Activated CD8-positive, alpha-beta memory T cell treated with anti-CD3 and anti-CD28 coated beads, Interleukin-2, amount 10 ng/mL, durations not matched to agents 7 days and 5 days (primary cell): ENCODE data around the gene MACROD2. TPM values are rescaled to one million over a fixed set of nuclear protein-coding genes. Genes with fewer than 3 reads are reported as not detected.

Experiments used
- ATAC-seq: fragments of 150-1000 bp; cut with Tn5 transposase; one replicate; pipeline ENCODE4 v1.10.0; 2021; ENCODE audit warnings: moderate library complexity
- CTCF ChIA-PET: fragments of 350-600 bp; sonication (Branson Sonifier 250); formaldehyde crosslinking; loops from one replicate; lab custom pipeline; 2021; ENCODE audit warnings: antibody characterized with exemption; lab: Charles Lee
- DNase-seq: peaks from one replicate; pipeline ENCODE4 v3.0.0-alpha.2; 2020
- H3K27ac Mint-ChIP-seq: one replicate; pipeline ENCODE4 v1.8.0; 2021; ENCODE audit warnings: mild to moderate bottlenecking, mixed read lengths
- H3K27me3 Mint-ChIP-seq: one replicate; pipeline ENCODE4 v1.8.0; 2021; ENCODE audit warnings: mixed read lengths
- H3K36me3 Mint-ChIP-seq: one replicate; pipeline ENCODE4 v1.8.0; 2021; ENCODE audit warnings: mild to moderate bottlenecking, mixed read lengths
- H3K4me1 Mint-ChIP-seq: one replicate; pipeline ENCODE4 v1.8.0; 2021; ENCODE audit warnings: mixed read lengths
- H3K4me3 Mint-ChIP-seq: one replicate; pipeline ENCODE4 v1.8.0; 2021; ENCODE audit warnings: mild to moderate bottlenecking, moderate library complexity, mixed read lengths
- H3K9me3 Mint-ChIP-seq: one replicate; pipeline ENCODE4 v1.8.0; 2022; ENCODE audit warnings: low read depth, mixed read lengths
- total RNA-seq, 2 experiments: library from RNA; stranded (reverse); gene quantifications; one replicate each; pipeline ENCODE4 v1.2.3, GENCODE V29; 2021

Gene MACROD2
- total RNA-seq, 2 experiments from 2014 or later, result not detected

GRCh38 chr20:15031546-15032351 lies 1036.4 kb downstream of the MACROD2 start:
- no peaks in the 10 kb centered on the region for H3K4me1 Mint-ChIP-seq

GRCh38 chr20:15032352-15032622 lies 1037.0 kb downstream of the MACROD2 start:
- no peak for ATAC-seq
- peaks cover 17% of the 10 kb centered on the region for H3K9me3 Mint-ChIP-seq
- H3K4me3 Mint-ChIP-seq, result no peak overlapping the region

More at GRCh38 chr20:15031546-15032351, 1036.4 kb downstream of the MACROD2 start:
- no peaks in the 10 kb centered on the region for H3K27me3 Mint-ChIP-seq
- no peaks in the 10 kb centered on the region for H3K36me3 Mint-ChIP-seq
- ATAC-seq (no peak), DNase-seq (no peak)
- H3K4me3 Mint-ChIP-seq, result no peak overlapping the region
- CTCF ChIA-PET, result no interaction called here
- H3K9me3 Mint-ChIP-seq, result peaks cover 20% of the 10 kb centered on the region
- no peak overlapping the region for H3K27ac Mint-ChIP-seq

GRCh38 chr20:15033269-15033668 lies 1038.0 kb downstream of the MACROD2 start:
- CTCF ChIA-PET, result interaction anchor here (0.9 kb wide), 1 partner anchor 12 kb away, joined by 3 read pairs; no protein-coding TSS in a partner anchor
- Mint-ChIP-seq H3K27me3 (no peaks in the 10 kb centered on the region), H3K4me3 (no peak overlapping the region), H3K27ac (no peak overlapping the region), H3K36me3 (no peaks in the 10 kb centered on the region), H3K9me3 (peaks cover 17% of the 10 kb centered on the region), H3K4me1 (no peaks in the 10 kb centered on the region)
- ATAC-seq, result no peak
- DNase-seq, result no peak

More at GRCh38 chr20:15032352-15032622, 1037.0 kb downstream of the MACROD2 start:
- no peaks in the 10 kb centered on the region for H3K36me3 Mint-ChIP-seq
- CTCF ChIA-PET, result no interaction called here
- DNase-seq, result no peak
- H3K27me3 Mint-ChIP-seq, result no peaks in the 10 kb centered on the region
- H3K27ac Mint-ChIP-seq, result no peak overlapping the region
- no peaks in the 10 kb centered on the region for H3K4me1 Mint-ChIP-seq

GRCh38 chr20:15033891-15034290 lies 1038.6 kb downstream of the MACROD2 start:
- no peak overlapping the region for H3K4me3 Mint-ChIP-seq
- no peak overlapping the region for H3K27ac Mint-ChIP-seq
- no peaks in the 10 kb centered on the region for H3K4me1 Mint-ChIP-seq
- H3K36me3 Mint-ChIP-seq, result no peaks in the 10 kb centered on the region
- DNase-seq, result no peak
- peaks cover 12% of the 10 kb centered on the region for H3K9me3 Mint-ChIP-seq
- no peak for ATAC-seq
- CTCF ChIA-PET, result no interaction called here
- H3K27me3 Mint-ChIP-seq, result no peaks in the 10 kb centered on the region

GRCh38 chr20:15036948-15037347 lies 1041.6 kb downstream of the MACROD2 start:
- no peak overlapping the region for H3K4me3 Mint-ChIP-seq
- ATAC-seq, result no peak
- no peak for DNase-seq

GRCh38 chr20:15039088-15039752 lies 1043.9 kb downstream of the MACROD2 start:
- Mint-ChIP-seq H3K27ac (no peak overlapping the region), H3K9me3 (peaks cover 4% of the 10 kb centered on the region), H3K4me3 (no peak overlapping the region), H3K4me1 (no peaks in the 10 kb centered on the region), H3K27me3 (no peaks in the 10 kb centered on the region), H3K36me3 (no peaks in the 10 kb centered on the region)
- DNase-seq, result no peak
- CTCF ChIA-PET, result no interaction called here
- ATAC-seq, result no peak

More at GRCh38 chr20:15036948-15037347, 1041.6 kb downstream of the MACROD2 start:
- Mint-ChIP-seq H3K9me3 (peaks cover 7% of the 10 kb centered on the region), H3K36me3 (no peaks in the 10 kb centered on the region), H3K27ac (no peak overlapping the region), H3K27me3 (no peaks in the 10 kb centered on the region), H3K4me1 (no peaks in the 10 kb centered on the region)
- CTCF ChIA-PET, result no interaction called here

DNA sequence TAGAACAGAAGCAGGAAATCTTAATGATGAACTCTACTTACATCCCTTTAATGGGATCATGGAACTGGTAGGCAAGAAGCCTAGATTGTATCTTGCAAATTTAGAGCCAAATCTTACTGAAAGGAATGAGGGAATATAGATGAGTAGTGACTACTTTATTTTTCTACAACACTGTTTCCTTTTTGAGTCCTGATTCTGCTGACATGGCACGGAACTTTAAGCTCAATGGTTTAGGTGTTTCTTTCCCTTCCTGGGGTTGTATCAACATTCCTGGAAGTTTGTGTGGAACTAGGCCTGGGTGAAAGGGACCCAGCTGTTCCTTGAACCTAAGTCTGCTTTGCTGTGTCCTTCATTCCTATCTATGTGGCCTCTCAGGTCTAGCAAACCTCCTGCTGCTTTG lies 1047.4 kb downstream of the MACROD2 start:
- no peak overlapping the region for H3K27ac Mint-ChIP-seq
- no peaks in the 10 kb centered on the region for H3K36me3 Mint-ChIP-seq
- CTCF ChIA-PET, result no interaction called here
- DNase-seq, result no peak
- no peaks in the 10 kb centered on the region for H3K27me3 Mint-ChIP-seq
- ATAC-seq, result no peak
- no peak overlapping the region for H3K4me3 Mint-ChIP-seq
- H3K4me1 Mint-ChIP-seq, result no peaks in the 10 kb centered on the region
- H3K9me3 Mint-ChIP-seq, result peaks cover 14% of the 10 kb centered on the region

DNA sequence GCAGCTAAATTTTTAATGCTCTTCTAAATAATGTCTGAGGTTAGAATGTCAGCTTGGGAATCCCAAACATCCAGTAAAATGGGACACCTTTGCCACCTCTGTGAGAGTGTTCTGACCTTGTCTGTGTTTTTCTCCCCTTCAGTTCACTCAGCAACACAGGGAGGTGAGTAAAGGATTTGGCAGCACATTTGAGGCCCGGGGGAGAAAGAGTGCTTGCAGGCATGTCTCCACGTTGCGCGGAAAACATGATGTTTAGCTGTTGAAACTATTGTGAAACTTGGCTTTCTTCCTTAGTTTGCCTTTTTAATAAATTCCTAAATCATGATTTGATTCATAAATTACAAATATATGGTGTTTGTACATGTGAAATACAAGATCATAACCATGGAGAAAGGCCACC lies 1049.9 kb downstream of the MACROD2 start:
- Mint-ChIP-seq H3K27me3 (no peaks in the 10 kb centered on the region), H3K27ac (no peak overlapping the region), H3K4me1 (no peaks in the 10 kb centered on the region), H3K36me3 (no peaks in the 10 kb centered on the region), H3K4me3 (no peak overlapping the region), H3K9me3 (peaks cover 14% of the 10 kb centered on the region)
- CTCF ChIA-PET, result interaction anchor here (0.7 kb wide), 2 partner anchors 682 to 1549 kb away, joined by 4 to 5 read pairs; no protein-coding TSS in a partner anchor
- DNase-seq (no peak), ATAC-seq (no peak)

DNA sequence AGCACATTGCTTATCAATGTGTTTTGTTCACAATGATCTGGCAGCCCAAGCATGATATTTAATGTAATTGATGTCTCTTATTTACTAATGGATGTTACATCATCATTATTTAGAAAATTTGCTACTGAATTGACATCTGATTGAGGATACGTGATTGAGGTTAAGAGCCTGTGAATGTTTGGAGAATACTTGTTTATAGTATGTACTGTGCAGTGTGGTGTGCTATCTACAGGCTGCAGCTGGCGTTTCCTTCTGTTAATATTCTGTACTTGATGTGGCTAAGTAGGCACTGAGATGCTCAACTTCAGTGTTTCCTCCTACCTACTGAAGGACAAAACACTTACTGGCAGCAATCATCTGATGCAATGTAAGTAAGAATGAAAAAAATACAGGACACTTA lies 1051.7 kb downstream of the MACROD2 start:
- CTCF ChIA-PET, result no interaction called here
- no peak overlapping the region for H3K27ac Mint-ChIP-seq
- H3K4me1 Mint-ChIP-seq, result no peaks in the 10 kb centered on the region
- DNase-seq (no peak), ATAC-seq (no peak)
- H3K9me3 Mint-ChIP-seq, result peaks cover 14% of the 10 kb centered on the region
- H3K4me3 Mint-ChIP-seq, result no peak overlapping the region
- H3K36me3 Mint-ChIP-seq, result peaks cover 1% of the 10 kb centered on the region
- H3K27me3 Mint-ChIP-seq, result no peaks in the 10 kb centered on the region

GRCh38 chr20:15047601-15048000 lies 1052.3 kb downstream of the MACROD2 start:
- ATAC-seq, result no peak
- no peak overlapping the region for H3K4me3 Mint-ChIP-seq
- CTCF ChIA-PET, result no interaction called here
- H3K9me3 Mint-ChIP-seq, result peaks cover 16% of the 10 kb centered on the region
- H3K36me3 Mint-ChIP-seq, result peaks cover 1% of the 10 kb centered on the region
- H3K27ac Mint-ChIP-seq, result no peak overlapping the region
- no peak for DNase-seq
- no peaks in the 10 kb centered on the region for H3K27me3 Mint-ChIP-seq
- no peaks in the 10 kb centered on the region for H3K4me1 Mint-ChIP-seq

- no peak overlapping the region for H3K4me3 Mint-ChIP-seq
- H3K36me3 Mint-ChIP-seq, result no peaks in the 10 kb centered on the region
- DNase-seq (no peak), ATAC-seq (no peak)
- H3K27me3 Mint-ChIP-seq, result no peaks in the 10 kb centered on the region
- H3K4me1 Mint-ChIP-seq, result no peaks in the 10 kb centered on the region
- CTCF ChIA-PET, result no interaction called here
- H3K9me3 Mint-ChIP-seq, result peaks cover 14% of the 10 kb centered on the region
- H3K27ac Mint-ChIP-seq, result no peak overlapping the region
These were observed 1060.9 kb downstream of the MACROD2 start for GRCh38 chr20:15056246-15056645.

DNA sequence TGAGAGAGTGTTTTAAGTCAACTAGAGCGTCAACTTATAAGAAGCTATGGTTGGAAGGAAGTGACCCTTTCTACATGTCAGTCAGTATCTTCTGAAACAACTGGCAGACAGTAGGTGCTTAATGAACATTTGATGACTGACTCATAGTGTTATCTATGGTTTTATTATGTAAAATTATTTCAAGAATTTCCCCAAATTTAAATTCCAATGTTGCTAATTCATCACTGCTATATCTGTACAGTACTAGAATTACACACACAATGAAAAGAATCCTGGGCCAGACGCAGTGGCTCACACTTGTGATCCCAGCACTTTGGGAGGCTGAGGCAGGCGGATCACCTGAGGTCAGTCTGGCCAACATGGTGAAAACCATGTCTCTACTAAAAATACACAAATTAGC lies 1063.5 kb downstream of the MACROD2 start:
- H3K27ac Mint-ChIP-seq, result no peak overlapping the region
- H3K27me3 Mint-ChIP-seq, result no peaks in the 10 kb centered on the region
- no peaks in the 10 kb centered on the region for H3K4me1 Mint-ChIP-seq
- H3K9me3 Mint-ChIP-seq, result peaks cover 14% of the 10 kb centered on the region
- ATAC-seq, result no peak
- no peak for DNase-seq
- H3K4me3 Mint-ChIP-seq, result no peak overlapping the region
- CTCF ChIA-PET, result no interaction called here
- no peaks in the 10 kb centered on the region for H3K36me3 Mint-ChIP-seq

- Mint-ChIP-seq H3K9me3 (peaks cover 14% of the 10 kb centered on the region), H3K36me3 (no peaks in the 10 kb centered on the region), H3K27ac (no peak overlapping the region), H3K4me1 (no peaks in the 10 kb centered on the region), H3K27me3 (no peaks in the 10 kb centered on the region), H3K4me3 (no peak overlapping the region)
- no peak for ATAC-seq
- DNase-seq, result no peak
- CTCF ChIA-PET, result no interaction called here
These were observed 1064.1 kb downstream of the MACROD2 start for GRCh38 chr20:15059438-15059837.
